IgD-negative memory B cell (primary cell): ENCODE measurements around the gene INTS6L. TPM values are rescaled to one million over a fixed set of nuclear protein-coding genes. Genes with fewer than 3 reads are reported as not detected.

Source experiments
- H3K27ac Mint-ChIP-seq, 3 donors: one replicate each; pipeline ENCODE4 v1.8.0; 2020 to 2022; ENCODE audit warnings: mild to moderate bottlenecking in 3 of 3, mixed read lengths in 3 of 3, moderate library complexity in 1 of 3
- H3K27me3 Mint-ChIP-seq: one replicate; pipeline ENCODE4 v1.8.0; 2021; ENCODE audit warnings: mixed read lengths
- H3K36me3 Mint-ChIP-seq: one replicate; pipeline ENCODE4 v1.8.0; 2020; ENCODE audit warnings: mild to moderate bottlenecking, mixed read lengths
- H3K4me1 Mint-ChIP-seq, 3 donors: one replicate each; pipeline ENCODE4 v1.8.0; 2020 to 2022; ENCODE audit warnings: mixed read lengths in 3 of 3, mild to moderate bottlenecking in 1 of 3
- H3K4me3 Mint-ChIP-seq, 4 donors: one replicate each; pipeline ENCODE4 v1.8.0; 2020 to 2022; ENCODE audit warnings: mild to moderate bottlenecking in 4 of 4, mixed read lengths in 4 of 4, moderate library complexity in 3 of 4
- H3K9me3 Mint-ChIP-seq, 3 donors: one replicate each; pipeline ENCODE4 v1.8.0; 2020 to 2021; ENCODE audit warnings: mixed read lengths in 3 of 3, mild to moderate bottlenecking in 1 of 3
- polyA plus RNA-seq: library from polyadenylated mRNA; unstranded; fragments of 300-500 nt; fragmentation: Illumina TruSeq; gene quantifications from one replicate; pipeline ENCODE4 v1.2.3, GENCODE V29; 2021

The INTS6L gene, protein sequence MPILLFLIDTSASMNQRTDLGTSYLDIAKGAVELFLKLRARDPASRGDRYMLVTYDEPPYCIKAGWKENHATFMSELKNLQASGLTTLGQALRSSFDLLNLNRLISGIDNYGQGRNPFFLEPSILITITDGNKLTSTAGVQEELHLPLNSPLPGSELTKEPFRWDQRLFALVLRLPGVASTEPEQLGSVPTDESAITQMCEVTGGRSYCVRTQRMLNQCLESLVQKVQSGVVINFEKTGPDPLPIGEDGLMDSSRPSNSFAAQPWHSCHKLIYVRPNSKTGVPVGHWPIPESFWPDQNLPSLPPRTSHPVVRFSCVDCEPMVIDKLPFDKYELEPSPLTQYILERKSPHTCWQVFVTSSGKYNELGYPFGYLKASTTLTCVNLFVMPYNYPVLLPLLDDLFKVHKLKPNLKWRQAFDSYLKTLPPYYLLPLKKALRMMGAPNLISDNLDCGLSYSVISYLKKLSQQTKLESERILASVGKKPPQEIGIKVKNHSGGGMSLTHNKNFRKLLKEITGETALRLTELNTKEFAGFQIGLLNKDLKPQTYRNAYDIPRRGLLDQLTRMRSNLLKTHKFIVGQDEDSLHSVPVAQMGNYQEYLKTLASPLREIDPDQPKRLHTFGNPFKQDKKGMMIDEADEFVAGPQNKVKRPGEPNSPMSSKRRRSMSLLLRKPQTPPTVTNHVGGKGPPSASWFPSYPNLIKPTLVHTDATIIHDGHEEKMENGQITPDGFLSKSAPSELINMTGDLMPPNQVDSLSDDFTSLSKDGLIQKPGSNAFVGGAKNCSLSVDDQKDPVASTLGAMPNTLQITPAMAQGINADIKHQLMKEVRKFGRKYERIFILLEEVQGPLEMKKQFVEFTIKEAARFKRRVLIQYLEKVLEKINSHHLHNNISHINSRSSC
- 5.2 TPM for polyA plus RNA-seq

DNA sequence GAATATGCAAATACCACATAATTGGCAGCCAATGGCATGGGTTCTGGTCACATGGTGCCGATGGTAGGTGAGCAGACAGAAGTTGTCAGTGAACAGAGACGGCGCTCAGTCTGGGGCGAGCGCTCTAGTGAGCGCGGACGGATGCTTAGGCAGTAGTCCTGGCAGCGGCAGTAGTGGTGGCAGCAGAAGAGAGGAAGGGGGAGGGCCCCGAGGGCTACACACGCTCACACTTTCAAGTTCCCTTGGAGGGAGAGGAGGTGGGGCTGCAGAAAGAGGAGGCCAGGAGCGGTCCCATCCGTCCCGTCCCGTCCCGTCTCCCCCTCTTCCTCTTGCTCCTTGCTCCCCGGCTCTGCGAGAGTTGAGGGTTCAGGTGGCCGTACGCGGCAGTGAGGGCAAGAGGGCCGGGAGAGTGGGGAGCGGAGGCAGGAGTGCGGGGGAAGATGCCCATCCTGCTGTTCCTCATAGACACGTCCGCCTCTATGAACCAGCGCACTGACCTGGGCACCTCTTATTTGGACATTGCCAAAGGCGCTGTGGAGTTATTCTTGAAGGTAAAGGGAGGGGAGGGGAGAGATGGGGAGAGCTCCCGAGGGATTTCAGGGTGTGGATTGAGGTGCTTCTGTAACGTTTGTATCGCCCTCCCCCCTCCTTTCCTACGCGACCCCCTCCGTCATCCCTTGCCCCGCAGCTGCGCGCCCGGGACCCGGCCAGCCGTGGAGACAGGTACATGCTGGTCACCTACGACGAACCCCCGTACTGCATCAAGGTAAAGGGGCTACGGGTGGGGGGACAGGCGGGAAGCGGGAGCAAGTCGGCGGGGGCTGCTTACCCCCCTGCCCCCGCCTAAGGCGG is at the start of gene INTS6L:
TSS of gene INTS6L (plus strand) at position 108 of the 852 bp plus-strand sequence. CDS start at position 441, 333 bp downstream.
- H3K27me3 Mint-ChIP-seq = no peaks in the 10 kb centered on the region
- H3K4me1 Mint-ChIP-seq = peaks cover 10% of the 10 kb centered on the region in 3 donors
- H3K27ac Mint-ChIP-seq = peak within 1 kb of the TSS; percentile 87 to 99 (median 95)
- H3K36me3 Mint-ChIP-seq = peaks cover 2% of the 10 kb centered on the region
- H3K9me3 Mint-ChIP-seq = no peaks in the 10 kb centered on the region
- H3K4me3 Mint-ChIP-seq = peak within 1 kb of the TSS; percentile 94 to 98 (median 96)

DNA sequence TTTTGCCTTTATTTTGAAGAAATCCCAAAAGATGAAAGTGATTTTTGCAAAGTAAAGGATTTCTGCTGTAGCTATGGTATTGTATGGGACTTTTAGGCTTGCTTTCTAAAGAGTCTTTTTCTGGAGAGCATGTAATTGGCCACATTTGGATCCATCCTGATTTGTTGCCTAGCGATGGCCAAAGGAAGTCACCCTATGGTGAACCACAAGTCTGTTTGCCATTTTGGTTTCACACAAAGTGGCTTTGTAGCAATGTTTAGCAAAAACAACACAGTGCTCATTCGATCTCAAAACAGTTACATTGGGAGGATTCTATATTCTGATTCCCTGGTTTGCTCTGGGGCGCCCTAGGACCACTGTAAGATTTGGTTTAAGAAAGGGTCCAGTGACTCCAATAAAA is 44.1 kb upstream of the INTS6L start:
- Mint-ChIP-seq H3K4me1 (no peaks in the 10 kb centered on the region), H3K27me3 (no peaks in the 10 kb centered on the region), H3K36me3 (no peaks in the 10 kb centered on the region)

DNA sequence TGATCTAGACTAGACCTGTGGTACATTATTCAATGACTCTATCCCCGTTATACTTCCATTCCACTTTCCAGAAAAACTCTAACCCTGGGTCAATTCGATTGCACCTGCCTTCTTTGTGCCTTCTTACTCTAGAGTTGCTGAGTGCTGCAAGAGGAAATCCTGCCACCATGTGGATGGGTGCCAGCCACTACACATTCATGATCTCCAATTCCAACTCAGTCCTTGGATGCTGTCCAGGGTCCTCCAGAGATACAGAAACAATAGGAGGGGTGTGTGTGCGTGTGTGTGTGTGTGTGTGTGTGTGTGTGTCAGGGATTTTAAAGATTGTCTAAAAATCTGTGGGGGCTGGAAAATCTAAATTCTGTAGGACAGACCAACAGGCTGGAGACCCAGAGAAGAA is 42.9 kb upstream of the INTS6L start:
- H3K27me3 Mint-ChIP-seq = no peaks in the 10 kb centered on the region
- no peak overlapping the region for H3K4me3 Mint-ChIP-seq
- H3K36me3 Mint-ChIP-seq = no peaks in the 10 kb centered on the region
- H3K27ac Mint-ChIP-seq = no peak overlapping the region
- H3K4me1 Mint-ChIP-seq = no peaks in the 10 kb centered on the region
- no peaks in the 10 kb centered on the region for H3K9me3 Mint-ChIP-seq

More for the DNA sequence above, 44.1 kb upstream of the INTS6L start:
- H3K27ac Mint-ChIP-seq = no peak overlapping the region
- no peaks in the 10 kb centered on the region for H3K9me3 Mint-ChIP-seq
- no peak overlapping the region for H3K4me3 Mint-ChIP-seq

DNA sequence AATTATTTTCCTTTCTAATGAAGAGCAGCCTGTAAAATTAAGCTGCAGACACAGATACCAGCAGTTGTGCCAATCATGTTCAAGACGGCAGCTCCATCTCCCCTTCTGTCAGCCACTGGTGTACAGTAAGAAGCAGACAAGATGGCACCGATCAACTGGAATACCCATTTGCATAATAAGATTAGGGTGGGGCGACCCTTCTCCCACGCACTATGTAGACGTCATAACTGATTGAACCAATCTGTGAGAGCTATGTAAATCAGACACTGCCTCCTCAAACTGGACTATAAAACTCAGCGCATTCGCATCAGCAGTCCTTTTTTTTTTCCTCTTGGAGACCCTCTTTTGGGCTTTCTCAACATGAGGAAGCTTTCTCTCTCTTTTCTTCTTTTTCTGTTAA is 40.4 kb upstream of the INTS6L start:
- Mint-ChIP-seq H3K4me1 (no peaks in the 10 kb centered on the region), H3K36me3 (no peaks in the 10 kb centered on the region), H3K27ac (no peak overlapping the region), H3K9me3 (no peaks in the 10 kb centered on the region), H3K27me3 (no peaks in the 10 kb centered on the region), H3K4me3 (no peak overlapping the region)

GRCh38 chrX:135481696-135482179 is 38.7 kb upstream of the INTS6L start:
- H3K9me3 Mint-ChIP-seq = peaks cover 0 to 2% (median 0%) of the 10 kb centered on the region in 3 donors

DNA sequence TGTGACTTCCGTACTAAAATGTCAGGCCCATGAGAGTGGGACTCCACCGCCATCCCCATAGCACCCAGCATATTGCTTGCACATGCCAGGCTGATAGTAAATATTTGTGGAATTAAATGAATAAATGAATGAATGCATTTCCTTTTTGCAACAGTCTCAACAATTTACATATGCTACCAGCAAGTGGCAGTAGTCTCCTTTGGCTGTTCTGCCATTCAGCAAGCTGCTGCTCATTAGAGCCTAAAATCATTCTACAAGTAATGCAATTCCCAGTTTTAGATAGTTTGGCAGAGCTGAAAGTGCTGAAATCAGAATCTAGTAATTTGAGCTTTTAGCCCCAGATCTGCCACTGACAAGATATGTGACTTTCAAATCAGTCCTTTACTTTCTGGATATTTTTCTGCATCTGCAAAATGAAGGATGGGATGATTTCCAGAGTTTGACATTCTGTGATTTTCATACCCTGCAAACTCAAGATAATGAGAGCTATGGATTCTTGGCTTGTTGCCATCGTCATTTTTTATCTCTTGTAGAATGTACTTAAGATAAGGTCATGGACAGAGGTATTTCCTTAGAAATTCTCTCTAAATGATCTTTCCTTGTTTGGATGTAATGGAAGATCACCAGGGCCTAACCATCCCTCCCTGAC is 35.7 kb upstream of the INTS6L start:
- H3K27ac Mint-ChIP-seq = no peak overlapping the region
- peaks cover 4 to 8% (median 5%) of the 10 kb centered on the region in 3 donors for H3K4me1 Mint-ChIP-seq
- peaks cover 0 to 2% (median 0%) of the 10 kb centered on the region in 3 donors for H3K9me3 Mint-ChIP-seq
- no peaks in the 10 kb centered on the region for H3K36me3 Mint-ChIP-seq
- no peaks in the 10 kb centered on the region for H3K27me3 Mint-ChIP-seq
- H3K4me3 Mint-ChIP-seq = no peak overlapping the region

More at GRCh38 chrX:135481696-135482179, 38.7 kb upstream of the INTS6L start:
- Mint-ChIP-seq H3K36me3 (no peaks in the 10 kb centered on the region), H3K27ac (no peak overlapping the region), H3K4me3 (no peak overlapping the region), H3K4me1 (no peaks in the 10 kb centered on the region), H3K27me3 (no peaks in the 10 kb centered on the region)

DNA sequence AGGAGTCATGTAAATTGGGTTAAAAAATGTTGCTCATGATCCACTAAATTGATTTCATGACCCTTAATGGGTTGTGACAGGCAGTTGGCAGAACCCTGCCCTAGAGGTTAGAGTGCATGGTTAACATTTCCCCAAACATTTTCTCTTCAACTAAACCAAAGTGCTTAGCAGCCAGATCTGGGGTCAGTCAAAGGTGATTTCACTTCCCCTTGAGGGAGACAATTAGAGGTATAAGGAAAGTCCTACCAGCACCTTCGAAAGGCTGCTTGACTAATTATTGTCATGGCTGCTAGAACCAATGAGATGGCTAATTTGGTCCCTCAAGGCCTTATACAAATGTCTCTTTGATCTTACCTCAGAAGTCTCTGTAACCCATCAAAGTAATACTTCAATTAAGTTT is 30.9 kb upstream of the INTS6L start:
- H3K9me3 Mint-ChIP-seq = peaks cover 0 to 2% (median 0%) of the 10 kb centered on the region in 3 donors
- peaks cover 2% of the 10 kb centered on the region for H3K27me3 Mint-ChIP-seq
- peak overlapping the region in 1 of 3 donors; percentile 69 for H3K27ac Mint-ChIP-seq
- peak overlapping the region in 1 of 4 donors; percentile 66 for H3K4me3 Mint-ChIP-seq
- peaks cover 5 to 10% (median 5%) of the 10 kb centered on the region in 3 donors for H3K4me1 Mint-ChIP-seq
- H3K36me3 Mint-ChIP-seq = no peaks in the 10 kb centered on the region

GRCh38 chrX:135490979-135491514 is 29.4 kb upstream of the INTS6L start:
- no peaks in the 10 kb centered on the region for H3K9me3 Mint-ChIP-seq
- no peaks in the 10 kb centered on the region for H3K36me3 Mint-ChIP-seq
- peaks cover 5 to 10% (median 5%) of the 10 kb centered on the region in 3 donors for H3K4me1 Mint-ChIP-seq
- H3K4me3 Mint-ChIP-seq = no peak overlapping the region
- H3K27ac Mint-ChIP-seq = no peak overlapping the region
- peaks cover 2% of the 10 kb centered on the region for H3K27me3 Mint-ChIP-seq

GRCh38 chrX:135494453-135494852 is 26.0 kb upstream of the INTS6L start:
- H3K9me3 Mint-ChIP-seq = no peaks in the 10 kb centered on the region
- H3K27ac Mint-ChIP-seq = no peak overlapping the region
- H3K36me3 Mint-ChIP-seq = no peaks in the 10 kb centered on the region
- peaks cover 2% of the 10 kb centered on the region for H3K27me3 Mint-ChIP-seq
- peaks cover 4 to 13% (median 9%) of the 10 kb centered on the region in 3 donors for H3K4me1 Mint-ChIP-seq
- no peak overlapping the region for H3K4me3 Mint-ChIP-seq

DNA sequence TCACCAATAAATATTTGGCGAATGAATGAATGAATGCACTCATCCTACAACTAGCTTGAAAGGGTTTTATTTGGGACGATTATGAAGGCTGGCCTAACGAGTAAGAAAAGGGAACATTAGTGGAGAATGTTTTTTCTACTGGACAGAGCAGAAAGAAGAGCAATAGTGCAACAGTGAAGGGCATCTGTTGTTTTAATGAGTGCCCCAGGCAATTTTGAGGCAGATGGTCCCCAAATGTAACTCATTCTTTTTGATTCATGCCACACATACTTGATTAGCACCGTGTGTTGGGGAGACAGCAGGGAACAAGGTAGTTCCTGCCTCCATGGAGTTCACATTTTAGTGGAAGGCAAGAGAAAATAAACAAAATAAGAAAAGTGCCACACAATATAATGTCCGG is 22.7 kb upstream of the INTS6L start:
- Mint-ChIP-seq H3K9me3 (no peaks in the 10 kb centered on the region), H3K36me3 (no peaks in the 10 kb centered on the region), H3K27ac (no peak overlapping the region), H3K4me1 (peaks cover 3 to 8% (median 6%) of the 10 kb centered on the region in 3 donors), H3K4me3 (no peak overlapping the region), H3K27me3 (peaks cover 2% of the 10 kb centered on the region)

GRCh38 chrX:135498236-135498635 is 22.2 kb upstream of the INTS6L start:
- Mint-ChIP-seq H3K9me3 (no peaks in the 10 kb centered on the region), H3K36me3 (no peaks in the 10 kb centered on the region), H3K4me3 (no peak overlapping the region), H3K27me3 (peaks cover 2% of the 10 kb centered on the region), H3K27ac (no peak overlapping the region), H3K4me1 (peaks cover 3 to 8% (median 6%) of the 10 kb centered on the region in 3 donors)

DNA sequence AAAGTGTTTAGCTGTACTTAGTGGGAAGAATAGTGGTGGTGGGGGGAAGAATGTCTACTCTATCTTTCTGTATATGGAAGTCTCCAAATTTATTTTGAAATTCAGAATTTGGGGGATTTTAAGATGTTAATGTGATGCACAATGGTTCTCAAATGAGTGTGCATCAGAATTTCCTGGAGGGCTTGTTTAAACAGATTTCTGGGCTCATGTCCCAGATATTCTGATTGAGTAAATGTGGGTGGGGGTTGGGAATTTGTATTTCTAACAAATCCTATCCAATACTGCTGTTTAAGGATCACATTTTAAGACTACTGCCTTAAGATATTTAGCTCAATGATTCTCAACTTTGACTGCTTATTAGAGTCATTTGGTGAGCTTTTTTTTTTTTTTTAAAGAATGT is 15.1 kb upstream of the INTS6L start:
- no peaks in the 10 kb centered on the region for H3K36me3 Mint-ChIP-seq
- peaks cover 0 to 3% (median 0%) of the 10 kb centered on the region in 3 donors for H3K4me1 Mint-ChIP-seq
- peaks cover 6% of the 10 kb centered on the region for H3K27me3 Mint-ChIP-seq
- no peak overlapping the region for H3K27ac Mint-ChIP-seq
- no peak overlapping the region for H3K4me3 Mint-ChIP-seq
- no peaks in the 10 kb centered on the region for H3K9me3 Mint-ChIP-seq

DNA sequence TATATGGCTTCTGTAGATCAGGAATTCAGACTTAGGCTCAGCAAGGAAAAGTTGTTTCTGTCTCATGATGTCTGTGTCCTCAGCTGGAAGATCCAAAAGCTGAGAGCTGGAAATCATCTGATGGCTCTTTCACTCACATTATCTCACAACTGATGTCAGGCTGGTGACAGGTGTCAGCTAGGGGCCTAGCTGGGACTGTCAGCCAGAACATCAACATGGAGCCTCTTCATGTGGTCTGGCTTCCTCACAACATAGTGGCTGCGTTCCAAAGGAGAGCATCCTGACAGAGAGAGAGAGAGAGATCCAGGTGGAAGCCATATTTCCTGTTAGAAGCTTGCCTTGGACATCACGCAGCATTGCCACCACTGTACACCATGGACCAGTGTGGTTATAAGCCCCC is 10.6 kb upstream of the INTS6L start:
- Mint-ChIP-seq H3K36me3 (no peaks in the 10 kb centered on the region), H3K27me3 (peaks cover 6% of the 10 kb centered on the region), H3K9me3 (no peaks in the 10 kb centered on the region), H3K4me3 (peak overlapping the region in 1 of 4 donors; percentile 51), H3K27ac (no peak overlapping the region), H3K4me1 (peaks cover 0 to 2% (median 2%) of the 10 kb centered on the region in 3 donors)
